ENCODE data around the gene SURF4.

SURF4 gene

GRCh38 chr9:133355881-133356357 is 19.9 kb downstream of the SURF4 start:
- peak overlapping the region; percentile 81 for H3K4me3 ChIP-seq (ENCODE audit: low read depth, low read length)
- in situ Hi-C loops (cut with HindIII; ENCODE audit: low sequenced_read_pairs) = no loop called here
- no peak for DNase-seq (ENCODE audit: low read depth, low spot score)
- TF ChIP-seq CTCF (IDR thresholded peaks at IDR 0.05; ENCODE audit: low read depth, low read length) = peak; percentile 15

- no peak overlapping the region for H3K4me3 ChIP-seq (ENCODE audit: low read depth, low read length)
- no peak for DNase-seq (ENCODE audit: low read depth, low spot score)
- no peak for TF ChIP-seq CTCF (IDR thresholded peaks at IDR 0.05; ENCODE audit: low read depth, low read length)
- in situ Hi-C loops (cut with HindIII; ENCODE audit: low sequenced_read_pairs) = no loop called here
Observed at GRCh38 chr9:133354766-133355165, 21.1 kb downstream of the SURF4 start.

GRCh38 chr9:133353548-133353947 is 22.3 kb downstream of the SURF4 start:
- in situ Hi-C loops (cut with HindIII; ENCODE audit: low sequenced_read_pairs) = no loop called here
- TF ChIP-seq CTCF (IDR thresholded peaks at IDR 0.05; ENCODE audit: low read depth, low read length) = no peak
- no peak overlapping the region for H3K4me3 ChIP-seq (ENCODE audit: low read depth, low read length)
- DNase-seq (ENCODE audit: low read depth, low spot score) = no peak

DNA sequence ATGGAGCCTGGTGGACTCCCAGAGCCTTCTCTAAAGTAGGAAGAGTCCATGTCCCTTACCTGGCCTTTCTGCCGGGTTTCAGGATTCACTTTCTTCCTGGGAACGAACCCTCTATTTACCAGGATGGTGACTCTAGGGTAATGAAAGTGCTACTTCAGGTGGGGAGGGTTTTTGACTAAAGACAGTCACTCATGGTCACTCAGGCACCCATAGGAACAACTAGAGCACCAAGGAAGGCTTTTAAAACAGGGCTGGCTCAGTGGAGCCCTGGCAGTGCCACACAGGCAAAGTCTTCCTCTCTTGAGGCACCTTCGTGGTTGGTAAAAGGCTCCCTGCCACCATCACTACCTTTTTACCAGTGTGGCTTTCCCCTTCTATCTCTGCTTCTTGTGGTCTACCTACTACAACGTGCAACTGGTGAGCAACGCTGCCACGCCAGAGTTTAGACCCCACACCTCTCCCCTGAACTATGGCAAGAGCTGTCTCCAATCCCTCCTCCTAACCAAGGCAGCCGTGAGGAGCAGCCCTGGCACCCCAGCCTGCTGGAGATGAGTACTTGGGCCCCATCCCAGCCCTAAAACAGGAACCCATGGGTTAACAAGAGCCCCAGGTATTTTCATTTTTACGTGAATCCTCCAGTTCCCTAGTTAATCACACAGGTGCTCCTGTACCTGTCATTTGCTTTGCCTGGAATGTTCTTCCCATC is 23.1 kb downstream of the SURF4 start:
- no peak overlapping the region for H3K4me3 ChIP-seq (ENCODE audit: low read depth, low read length)
- DNase-seq (ENCODE audit: low read depth, low spot score) = no peak
- in situ Hi-C loops (cut with HindIII; ENCODE audit: low sequenced_read_pairs) = no loop called here
- no peak for TF ChIP-seq CTCF (IDR thresholded peaks at IDR 0.05; ENCODE audit: low read depth, low read length)

DNA sequence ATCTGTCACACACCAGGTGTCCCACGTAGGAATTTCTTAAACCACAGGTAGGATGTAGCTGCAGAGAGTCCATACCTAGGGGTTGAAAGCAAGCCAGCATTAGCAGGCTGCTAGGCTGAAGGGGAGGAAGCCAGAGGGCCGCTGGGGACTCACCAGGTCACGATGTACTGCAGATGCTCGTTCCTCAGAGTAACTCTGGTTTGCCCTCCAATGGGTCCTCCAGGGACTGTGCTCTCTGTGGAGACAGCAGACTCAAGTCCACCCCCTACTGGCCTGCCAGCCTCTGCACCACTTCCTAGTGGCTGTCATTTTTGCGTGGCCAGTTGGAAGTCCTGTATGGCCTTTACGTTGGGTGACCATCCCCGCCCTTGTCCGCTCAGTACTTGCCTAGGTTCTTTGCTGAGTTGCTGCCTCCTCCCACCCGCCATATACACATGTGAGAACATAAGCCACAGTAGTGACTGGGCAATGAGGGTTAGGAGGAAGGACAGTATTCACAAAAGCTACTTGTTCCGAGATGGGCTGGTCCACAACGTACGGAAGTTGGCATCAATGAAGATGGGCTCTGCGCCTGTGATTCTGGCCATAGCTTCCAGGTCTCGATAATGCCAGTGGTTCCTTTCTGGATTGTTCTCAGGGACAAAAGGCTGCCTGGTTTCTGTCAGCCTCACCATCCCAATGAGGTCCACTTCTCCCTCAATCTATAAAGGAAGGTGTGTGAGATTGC is 23.8 kb downstream of the SURF4 start:
- no peak overlapping the region for H3K4me3 ChIP-seq (ENCODE audit: low read depth, low read length)
- peak; percentile 67 for TF ChIP-seq CTCF (IDR thresholded peaks at IDR 0.05; ENCODE audit: low read depth, low read length)
- peak; percentile 49 for DNase-seq (ENCODE audit: low read depth, low spot score)
- in situ Hi-C loops (cut with HindIII; ENCODE audit: low sequenced_read_pairs) = no loop called here

GRCh38 chr9:133351526-133351907 is 24.3 kb downstream of the SURF4 start:
- in situ Hi-C loops (cut with HindIII; ENCODE audit: low sequenced_read_pairs) = no loop called here
- H3K4me3 ChIP-seq (ENCODE audit: low read depth, low read length) = no peak overlapping the region
- no peak for TF ChIP-seq CTCF (IDR thresholded peaks at IDR 0.05; ENCODE audit: low read depth, low read length)
- DNase-seq (ENCODE audit: low read depth, low spot score) = no peak
